Mesendoderm (in vitro differentiated cells): Measurements from ENCODE around the gene MYH14.

ENCODE experiments used
- DNase-seq: peaks from one replicate; pipeline ENCODE4 v3.0.0; 2013
- H2AK5ac ChIP-seq: 2 replicates; pipeline ENCODE4 v1.6.1; 2013; ENCODE audit warnings: low read length, inconsistent platforms
- H2BK120ac ChIP-seq: 2 replicates; pipeline ENCODE4 v1.6.1; 2013; ENCODE audit warnings: low read depth, mild to moderate bottlenecking, low read length, moderate library complexity, mixed read lengths
- H2BK15ac ChIP-seq: replicated peaks from 2 replicates; pipeline ENCODE4 v1.6.1; 2013; ENCODE audit warnings: low read depth, mild to moderate bottlenecking, moderate library complexity
- H2BK5ac ChIP-seq: 2 replicates; pipeline ENCODE4 v1.6.1; 2013; ENCODE audit warnings: low read length, inconsistent platforms
- H3K18ac ChIP-seq: 2 replicates; pipeline ENCODE4 v1.6.1; 2013; ENCODE audit warnings: mild to moderate bottlenecking, low read length, mixed read lengths
- H3K23ac ChIP-seq: one replicate; pipeline ENCODE4 v1.6.1; 2013; ENCODE audit warnings: low read length
- H3K27ac ChIP-seq: 2 replicates; pipeline ENCODE4 v1.5.1; 2013; ENCODE audit warnings: low read depth, mild to moderate bottlenecking, inconsistent platforms, low read length, moderate library complexity
- H3K27me3 ChIP-seq: 2 replicates; pipeline ENCODE4 v1.6.1; 2013; ENCODE audit warnings: low read length, control low read depth, mild to moderate bottlenecking, inconsistent platforms; ENCODE audit not compliant: insufficient read depth, poor library complexity
- H3K36me3 ChIP-seq: 2 replicates; pipeline ENCODE4 v1.6.1; 2013; ENCODE audit warnings: low read length, inconsistent platforms; ENCODE audit not compliant: control insufficient read depth, insufficient read depth
- H3K4ac ChIP-seq: one replicate; pipeline ENCODE4 v1.6.1; 2013; ENCODE audit warnings: low read depth, mild to moderate bottlenecking, low read length, moderate library complexity
- H3K4me1 ChIP-seq: 2 replicates; pipeline ENCODE4 v1.6.1; 2013; ENCODE audit warnings: low read depth, low read length, inconsistent platforms; ENCODE audit not compliant: control insufficient read depth
- H3K4me2 ChIP-seq: 2 replicates; pipeline ENCODE4 v1.6.1; 2013; ENCODE audit warnings: low read length
- H3K4me3 ChIP-seq: 2 replicates; pipeline ENCODE4 v1.5.1; 2013; ENCODE audit warnings: mild to moderate bottlenecking, low read length
- H3K56ac ChIP-seq: one replicate; pipeline ENCODE4 v1.6.1; 2013; ENCODE audit warnings: low read length
- H3K79me1 ChIP-seq: 2 replicates; pipeline ENCODE4 v1.6.1; 2013; ENCODE audit warnings: low read length, inconsistent platforms
- H3K79me2 ChIP-seq: 2 replicates; pipeline ENCODE4 v1.6.1; 2013; ENCODE audit warnings: mild to moderate bottlenecking, low read length; ENCODE audit not compliant: control insufficient read depth, insufficient read depth
- H3K9ac ChIP-seq: 2 replicates; pipeline ENCODE4 v1.6.1; 2013; ENCODE audit warnings: low read length, inconsistent platforms
- H4K5ac ChIP-seq: one replicate; pipeline ENCODE4 v1.6.1; 2013; ENCODE audit warnings: low read length
- H4K8ac ChIP-seq: one replicate; pipeline ENCODE4 v1.6.1; 2013; ENCODE audit warnings: low read depth, mild to moderate bottlenecking, control low read depth, low read length, moderate library complexity
- WGBS: extraction: QIAGEN DNeasy Blood & Tissue Kit; methylation state at CpG from one replicate; pipeline ENCODE4 v1.1.7; 2013; ENCODE audit warnings: low lambda C conversion rate, missing lambda C conversion rate; ENCODE audit not compliant: insufficient coverage; ENCODE audit errors: extremely low coverage; 5-methylcytosine and 5-hydroxymethylcytosine counted together

Gene MYH14

DNA sequence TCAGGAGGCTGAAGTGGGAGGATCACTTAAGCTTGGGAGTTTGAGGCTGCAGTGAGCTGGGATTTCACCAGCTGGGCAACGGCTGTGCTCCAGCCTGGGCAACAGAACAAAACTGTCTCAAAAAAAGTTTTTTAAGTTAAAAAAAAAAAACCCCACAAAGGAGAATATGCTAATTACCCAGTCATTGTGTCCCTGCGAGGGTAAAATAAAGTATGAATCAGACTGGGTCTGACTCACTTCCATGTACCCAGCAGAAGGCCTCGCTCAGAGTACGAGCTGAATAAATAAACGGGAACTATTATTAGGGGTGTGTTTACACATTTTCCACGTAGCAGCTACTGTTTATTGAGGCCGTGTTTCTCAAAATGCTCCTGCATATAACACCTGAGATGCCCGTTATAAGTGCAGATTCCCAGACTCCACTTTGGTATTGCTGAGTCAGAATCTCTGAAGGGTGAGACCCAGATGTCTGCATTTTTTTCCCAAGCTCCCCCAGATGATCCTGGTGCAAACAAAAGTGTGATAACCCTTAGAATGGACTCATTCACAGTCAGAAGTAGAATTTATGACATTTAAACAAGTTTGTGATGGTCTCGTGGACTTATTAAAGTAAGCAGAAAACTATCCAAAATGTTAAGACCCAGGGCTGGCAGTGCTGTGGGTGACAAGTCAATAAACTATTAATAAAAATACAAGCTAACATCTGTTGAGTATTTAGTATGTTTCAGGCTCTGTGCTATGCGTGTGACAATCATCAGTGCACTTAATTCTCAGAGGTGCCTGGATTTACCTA is 97.6 kb downstream of the MYH14 start:
- H2BK15ac ChIP-seq: no peak overlapping the region
- H3K79me2 ChIP-seq: no peaks in the 10 kb centered on the region
- H2BK5ac ChIP-seq: no peak overlapping the region
- no peaks in the 10 kb centered on the region for H3K4me1 ChIP-seq
- no peak overlapping the region for H3K18ac ChIP-seq
- no peak overlapping the region for H3K56ac ChIP-seq
- no peak overlapping the region for H4K8ac ChIP-seq
- no peak overlapping the region for H3K9ac ChIP-seq
- H3K4ac ChIP-seq: no peak overlapping the region
- no peak for DNase-seq
- H2AK5ac ChIP-seq: no peak overlapping the region
- H3K4me2 ChIP-seq: no peak overlapping the region
- no peak overlapping the region for H3K4me3 ChIP-seq
- no CpG with 5 or more reads among the region's 10 CpGs for WGBS
- no peak overlapping the region for H3K27ac ChIP-seq
- no peak overlapping the region for H4K5ac ChIP-seq
- no peaks in the 10 kb centered on the region for H3K27me3 ChIP-seq
- no peaks in the 10 kb centered on the region for H3K79me1 ChIP-seq
- H3K36me3 ChIP-seq: no peaks in the 10 kb centered on the region
- no peak overlapping the region for H3K23ac ChIP-seq
- H2BK120ac ChIP-seq: no peak overlapping the region

DNA sequence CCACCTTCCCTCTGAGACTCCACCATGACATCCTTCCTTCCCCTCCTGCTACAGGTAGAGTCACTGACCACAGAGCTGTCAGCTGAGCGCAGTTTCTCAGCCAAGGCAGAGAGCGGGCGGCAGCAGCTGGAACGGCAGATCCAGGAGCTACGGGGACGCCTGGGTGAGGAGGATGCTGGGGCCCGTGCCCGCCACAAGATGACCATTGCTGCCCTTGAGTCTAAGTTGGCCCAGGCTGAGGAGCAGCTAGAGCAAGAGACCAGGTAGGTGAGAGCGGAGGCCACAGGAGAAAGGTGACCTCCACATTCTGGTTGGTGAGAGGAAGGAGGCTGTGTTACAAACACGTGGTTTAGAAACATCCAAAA is 98.2 kb downstream of the MYH14 start:
- no peak overlapping the region for H2AK5ac ChIP-seq
- H3K23ac ChIP-seq: no peak overlapping the region
- no peak for DNase-seq
- H3K18ac ChIP-seq: no peak overlapping the region
- H3K79me2 ChIP-seq: no peaks in the 10 kb centered on the region
- WGBS: no CpG with 5 or more reads among the region's 10 CpGs
- no peaks in the 10 kb centered on the region for H3K36me3 ChIP-seq
- H3K4ac ChIP-seq: no peak overlapping the region
- no peak overlapping the region for H2BK5ac ChIP-seq
- H3K56ac ChIP-seq: no peak overlapping the region
- no peaks in the 10 kb centered on the region for H3K27me3 ChIP-seq
- no peak overlapping the region for H2BK15ac ChIP-seq
- H3K27ac ChIP-seq: no peak overlapping the region
- no peak overlapping the region for H3K4me2 ChIP-seq
- H3K4me1 ChIP-seq: no peaks in the 10 kb centered on the region
- H3K4me3 ChIP-seq: no peak overlapping the region
- H2BK120ac ChIP-seq: no peak overlapping the region
- no peak overlapping the region for H4K5ac ChIP-seq
- H3K79me1 ChIP-seq: no peaks in the 10 kb centered on the region
- H4K8ac ChIP-seq: no peak overlapping the region
- H3K9ac ChIP-seq: no peak overlapping the region

GRCh38 chr19:50303558-50303957 is 100.1 kb downstream of the MYH14 start:
- H3K56ac ChIP-seq: no peak overlapping the region
- no peak overlapping the region for H2BK120ac ChIP-seq
- no peak overlapping the region for H3K9ac ChIP-seq
- no peak overlapping the region for H3K23ac ChIP-seq
- no peaks in the 10 kb centered on the region for H3K4me1 ChIP-seq
- no peak overlapping the region for H3K4ac ChIP-seq
- H3K79me1 ChIP-seq: no peaks in the 10 kb centered on the region
- H2BK15ac ChIP-seq: no peak overlapping the region
- H3K4me2 ChIP-seq: no peak overlapping the region
- no peak overlapping the region for H3K27ac ChIP-seq
- H3K27me3 ChIP-seq: no peaks in the 10 kb centered on the region
- no peak overlapping the region for H2BK5ac ChIP-seq
- no peak overlapping the region for H2AK5ac ChIP-seq
- H3K4me3 ChIP-seq: no peak overlapping the region
- H4K8ac ChIP-seq: no peak overlapping the region
- H3K79me2 ChIP-seq: no peaks in the 10 kb centered on the region
- H4K5ac ChIP-seq: no peak overlapping the region
- no peak for DNase-seq
- H3K36me3 ChIP-seq: no peaks in the 10 kb centered on the region
- H3K18ac ChIP-seq: no peak overlapping the region

DNA sequence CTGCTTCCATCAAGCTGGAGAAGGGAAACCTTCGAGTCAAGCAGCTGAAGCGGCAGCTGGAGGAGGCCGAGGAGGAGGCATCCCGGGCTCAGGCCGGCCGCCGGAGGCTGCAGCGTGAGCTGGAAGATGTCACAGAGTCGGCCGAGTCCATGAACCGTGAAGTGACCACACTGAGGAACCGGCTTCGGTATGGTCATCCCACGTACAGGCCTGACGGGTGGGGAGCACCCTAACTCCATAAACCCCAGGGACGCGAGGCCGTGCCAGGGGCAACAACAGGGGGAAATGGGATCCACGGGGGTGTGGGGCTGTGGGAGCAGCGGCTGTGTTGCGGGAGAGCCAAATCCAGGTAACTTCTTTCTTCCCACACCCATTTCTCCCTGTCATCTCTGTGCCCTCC is 105.6 kb downstream of the MYH14 start:
- H4K5ac ChIP-seq: no peak overlapping the region
- H3K4ac ChIP-seq: no peak overlapping the region
- H3K79me2 ChIP-seq: no peaks in the 10 kb centered on the region
- H3K23ac ChIP-seq: no peak overlapping the region
- no peaks in the 10 kb centered on the region for H3K79me1 ChIP-seq
- no peak for DNase-seq
- H2BK15ac ChIP-seq: no peak overlapping the region
- H3K4me3 ChIP-seq: no peak overlapping the region
- no peak overlapping the region for H2AK5ac ChIP-seq
- H2BK5ac ChIP-seq: no peak overlapping the region
- no peak overlapping the region for H3K27ac ChIP-seq
- H3K4me1 ChIP-seq: peaks cover 4% of the 10 kb centered on the region
- no peak overlapping the region for H2BK120ac ChIP-seq
- H3K4me2 ChIP-seq: no peak overlapping the region
- no peak overlapping the region for H3K18ac ChIP-seq
- no peak overlapping the region for H4K8ac ChIP-seq
- H3K9ac ChIP-seq: no peak overlapping the region
- H3K36me3 ChIP-seq: no peaks in the 10 kb centered on the region
- WGBS: no CpG with 5 or more reads among the region's 21 CpGs
- no peaks in the 10 kb centered on the region for H3K27me3 ChIP-seq
- no peak overlapping the region for H3K56ac ChIP-seq

DNA sequence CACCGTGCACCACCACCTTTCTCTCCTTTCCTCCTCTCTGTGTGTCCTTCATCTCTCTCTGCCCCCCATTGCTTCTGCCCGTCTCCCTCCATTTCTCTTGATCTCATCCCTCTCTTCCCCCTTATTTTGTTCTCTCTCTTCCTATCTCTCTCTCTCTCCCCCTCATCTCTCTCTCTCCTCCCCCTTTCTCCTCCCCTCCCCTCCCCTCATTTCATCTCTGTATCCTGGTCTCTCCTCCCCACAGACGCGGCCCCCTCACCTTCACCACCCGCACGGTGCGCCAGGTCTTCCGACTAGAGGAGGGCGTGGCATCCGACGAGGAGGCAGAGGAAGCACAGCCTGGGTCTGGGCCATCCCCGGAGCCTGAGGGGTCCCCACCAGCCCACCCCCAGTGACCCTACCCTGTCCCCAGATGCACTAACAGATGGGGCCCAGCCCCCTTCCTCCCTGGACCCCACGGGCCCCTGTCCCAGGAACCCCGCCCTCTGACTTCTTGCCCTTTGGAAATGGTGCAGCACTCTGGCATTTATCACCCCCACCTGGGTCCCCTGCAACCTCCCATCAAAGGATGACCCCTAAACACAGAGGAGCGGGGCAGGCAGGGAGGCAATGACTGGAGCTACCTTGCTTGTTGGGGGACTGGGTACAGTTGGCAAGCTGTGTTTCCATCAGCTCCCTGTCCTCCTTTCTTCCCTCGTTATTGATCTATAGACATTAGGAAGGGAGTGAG is 106.1 kb downstream of the MYH14 start:
- peaks cover 4% of the 10 kb centered on the region for H3K4me1 ChIP-seq
- no peak overlapping the region for H3K4me2 ChIP-seq
- no peak overlapping the region for H4K8ac ChIP-seq
- no peak overlapping the region for H4K5ac ChIP-seq
- H3K4me3 ChIP-seq: no peak overlapping the region
- DNase-seq: no peak
- no peaks in the 10 kb centered on the region for H3K36me3 ChIP-seq
- H3K18ac ChIP-seq: no peak overlapping the region
- no peak overlapping the region for H3K56ac ChIP-seq
- H2AK5ac ChIP-seq: no peak overlapping the region
- no peak overlapping the region for H2BK15ac ChIP-seq
- no peak overlapping the region for H3K23ac ChIP-seq
- H3K9ac ChIP-seq: no peak overlapping the region
- WGBS: no CpG with 5 or more reads among the region's 16 CpGs
- no peaks in the 10 kb centered on the region for H3K79me1 ChIP-seq
- no peak overlapping the region for H2BK120ac ChIP-seq
- no peak overlapping the region for H3K4ac ChIP-seq
- H3K79me2 ChIP-seq: no peaks in the 10 kb centered on the region
- H2BK5ac ChIP-seq: no peak overlapping the region
- H3K27me3 ChIP-seq: no peaks in the 10 kb centered on the region
- H3K27ac ChIP-seq: no peak overlapping the region
